ENCODE data around the gene ACAP2. TPM values are rescaled to one million over a fixed set of nuclear protein-coding genes. Genes with fewer than 3 reads are reported as not detected.

ACAP2 gene
- total RNA-seq, 1 experiment from 2014 or later: 42.0 TPM

DNA sequence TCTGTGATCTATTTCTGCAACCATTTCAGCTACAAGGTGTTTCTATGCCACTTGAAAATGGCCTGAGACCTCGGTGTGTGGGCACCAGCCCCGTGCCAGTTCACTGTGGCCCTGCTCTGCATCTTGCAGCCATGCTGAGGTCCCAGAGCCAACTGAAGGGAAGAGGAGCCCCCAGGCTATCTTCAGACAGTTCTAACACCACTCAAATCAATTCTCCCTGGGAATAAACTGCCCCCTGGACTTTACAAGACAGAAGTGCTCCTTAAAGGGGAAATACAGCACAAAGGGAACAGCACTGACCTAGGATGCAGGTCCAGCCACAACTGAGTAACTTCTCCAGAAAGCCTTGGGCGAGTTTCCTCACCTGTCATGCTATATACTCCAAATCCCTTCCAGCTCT lies 175.7 kb downstream of the ACAP2 start:
- H3K4me1 Mint-ChIP-seq: peaks cover 38% of the 10 kb centered on the region
- TF ChIP-seq, protein P1, sequence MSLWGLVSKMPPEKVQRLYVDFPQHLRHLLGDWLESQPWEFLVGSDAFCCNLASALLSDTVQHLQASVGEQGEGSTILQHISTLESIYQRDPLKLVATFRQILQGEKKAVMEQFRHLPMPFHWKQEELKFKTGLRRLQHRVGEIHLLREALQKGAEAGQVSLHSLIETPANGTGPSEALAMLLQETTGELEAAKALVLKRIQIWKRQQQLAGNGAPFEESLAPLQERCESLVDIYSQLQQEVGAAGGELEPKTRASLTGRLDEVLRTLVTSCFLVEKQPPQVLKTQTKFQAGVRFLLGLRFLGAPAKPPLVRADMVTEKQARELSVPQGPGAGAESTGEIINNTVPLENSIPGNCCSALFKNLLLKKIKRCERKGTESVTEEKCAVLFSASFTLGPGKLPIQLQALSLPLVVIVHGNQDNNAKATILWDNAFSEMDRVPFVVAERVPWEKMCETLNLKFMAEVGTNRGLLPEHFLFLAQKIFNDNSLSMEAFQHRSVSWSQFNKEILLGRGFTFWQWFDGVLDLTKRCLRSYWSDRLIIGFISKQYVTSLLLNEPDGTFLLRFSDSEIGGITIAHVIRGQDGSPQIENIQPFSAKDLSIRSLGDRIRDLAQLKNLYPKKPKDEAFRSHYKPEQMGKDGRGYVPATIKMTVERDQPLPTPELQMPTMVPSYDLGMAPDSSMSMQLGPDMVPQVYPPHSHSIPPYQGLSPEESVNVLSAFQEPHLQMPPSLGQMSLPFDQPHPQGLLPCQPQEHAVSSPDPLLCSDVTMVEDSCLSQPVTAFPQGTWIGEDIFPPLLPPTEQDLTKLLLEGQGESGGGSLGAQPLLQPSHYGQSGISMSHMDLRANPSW (CRISPR knock-in tag; conservative IDR thresholded peaks at IDR 0.05; ENCODE audit: low read depth): no peak
- TF ChIP-seq ETV6 (CRISPR knock-in tag; IDR thresholded peaks at IDR 0.05): no peak
- TF ChIP-seq ESRRA (CRISPR knock-in tag; IDR thresholded peaks at IDR 0.05; ENCODE audit: borderline replicate concordance): no peak
- TF ChIP-seq ZNF121 (CRISPR knock-in tag; IDR thresholded peaks at IDR 0.05): no peak
- TF ChIP-seq, protein P2, sequence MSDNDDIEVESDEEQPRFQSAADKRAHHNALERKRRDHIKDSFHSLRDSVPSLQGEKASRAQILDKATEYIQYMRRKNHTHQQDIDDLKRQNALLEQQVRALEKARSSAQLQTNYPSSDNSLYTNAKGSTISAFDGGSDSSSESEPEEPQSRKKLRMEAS (CRISPR knock-in tag; IDR thresholded peaks at IDR 0.05): no peak
- TF ChIP-seq RELA (CRISPR knock-in tag; IDR thresholded peaks at IDR 0.05; ENCODE audit: borderline replicate concordance): no peak
- DNase-seq (ENCODE audit: low spot score): no peak
- peaks cover 7% of the 10 kb centered on the region for H3K36me3 Mint-ChIP-seq
- ATAC-seq: no peak
- H3K9me3 Mint-ChIP-seq: no peaks in the 10 kb centered on the region
- no peaks in the 10 kb centered on the region for H3K27me3 Mint-ChIP-seq (ENCODE audit: low read depth)
- ChIA-PET CTCF (interaction anchor here (0.6 kb wide), 1 partner anchor 251 kb away, joined by 3 read pairs; no protein-coding TSS in a partner anchor), POLR2A (no interaction called here)
- no peak overlapping the region for H3K4me3 Mint-ChIP-seq
- H3K27ac Mint-ChIP-seq: no peak overlapping the region

DNA sequence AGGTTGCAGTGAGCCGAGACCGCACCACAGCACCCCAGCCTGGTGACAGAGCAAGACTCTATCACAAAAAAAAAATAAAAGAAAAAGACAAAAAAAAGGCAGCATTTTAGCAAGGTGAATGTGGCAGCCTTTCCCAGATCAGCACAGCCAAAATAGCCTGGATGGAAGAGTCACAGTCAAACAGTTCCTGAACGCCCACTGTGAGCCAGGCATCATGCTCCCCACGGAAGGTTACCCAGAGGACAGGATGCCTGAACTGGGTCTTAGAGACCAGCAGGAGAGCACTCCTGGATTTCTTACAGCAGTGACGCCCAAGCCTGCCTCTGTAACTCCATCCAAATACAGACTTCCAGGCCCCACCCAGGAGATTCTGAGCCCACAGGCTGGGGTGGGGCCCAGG lies 176.4 kb downstream of the ACAP2 start:
- Mint-ChIP-seq H3K27ac (no peak overlapping the region), H3K27me3 (ENCODE audit: low read depth) (no peaks in the 10 kb centered on the region), H3K4me3 (no peak overlapping the region), H3K9me3 (no peaks in the 10 kb centered on the region), H3K4me1 (peaks cover 34% of the 10 kb centered on the region), H3K36me3 (peaks cover 7% of the 10 kb centered on the region)
- ATAC-seq: no peak
- ChIA-PET CTCF (no interaction called here), POLR2A (no interaction called here)
- no peak for TF ChIP-seq NFE2L1 (CRISPR knock-in tag; IDR thresholded peaks at IDR 0.05)
- no peak for TF ChIP-seq ZBTB21 (CRISPR knock-in tag; IDR thresholded peaks at IDR 0.05; ENCODE audit: borderline replicate concordance)
- TF ChIP-seq ZNF219 (CRISPR knock-in tag; IDR thresholded peaks at IDR 0.05; ENCODE audit: borderline replicate concordance): no peak
- TF ChIP-seq, protein P3, sequence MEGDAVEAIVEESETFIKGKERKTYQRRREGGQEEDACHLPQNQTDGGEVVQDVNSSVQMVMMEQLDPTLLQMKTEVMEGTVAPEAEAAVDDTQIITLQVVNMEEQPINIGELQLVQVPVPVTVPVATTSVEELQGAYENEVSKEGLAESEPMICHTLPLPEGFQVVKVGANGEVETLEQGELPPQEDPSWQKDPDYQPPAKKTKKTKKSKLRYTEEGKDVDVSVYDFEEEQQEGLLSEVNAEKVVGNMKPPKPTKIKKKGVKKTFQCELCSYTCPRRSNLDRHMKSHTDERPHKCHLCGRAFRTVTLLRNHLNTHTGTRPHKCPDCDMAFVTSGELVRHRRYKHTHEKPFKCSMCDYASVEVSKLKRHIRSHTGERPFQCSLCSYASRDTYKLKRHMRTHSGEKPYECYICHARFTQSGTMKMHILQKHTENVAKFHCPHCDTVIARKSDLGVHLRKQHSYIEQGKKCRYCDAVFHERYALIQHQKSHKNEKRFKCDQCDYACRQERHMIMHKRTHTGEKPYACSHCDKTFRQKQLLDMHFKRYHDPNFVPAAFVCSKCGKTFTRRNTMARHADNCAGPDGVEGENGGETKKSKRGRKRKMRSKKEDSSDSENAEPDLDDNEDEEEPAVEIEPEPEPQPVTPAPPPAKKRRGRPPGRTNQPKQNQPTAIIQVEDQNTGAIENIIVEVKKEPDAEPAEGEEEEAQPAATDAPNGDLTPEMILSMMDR (IDR thresholded peaks at IDR 0.05): no peak
- no peak for TF ChIP-seq IRF2 (CRISPR knock-in tag; IDR thresholded peaks at IDR 0.05; ENCODE audit: borderline replicate concordance, low read depth)
- TF ChIP-seq ELF4 (CRISPR knock-in tag; IDR thresholded peaks at IDR 0.05; ENCODE audit: low read depth): no peak
- no peak for TF ChIP-seq IRF1 (CRISPR knock-in tag; IDR thresholded peaks at IDR 0.05)
- TF ChIP-seq, protein P4, sequence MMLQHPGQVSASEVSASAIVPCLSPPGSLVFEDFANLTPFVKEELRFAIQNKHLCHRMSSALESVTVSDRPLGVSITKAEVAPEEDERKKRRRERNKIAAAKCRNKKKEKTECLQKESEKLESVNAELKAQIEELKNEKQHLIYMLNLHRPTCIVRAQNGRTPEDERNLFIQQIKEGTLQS (CRISPR knock-in tag; conservative IDR thresholded peaks at IDR 0.05): no peak
- TF ChIP-seq ZNF317 (CRISPR knock-in tag; IDR thresholded peaks at IDR 0.05; ENCODE audit: borderline replicate concordance, low read depth): no peak
- TF ChIP-seq, protein P5, sequence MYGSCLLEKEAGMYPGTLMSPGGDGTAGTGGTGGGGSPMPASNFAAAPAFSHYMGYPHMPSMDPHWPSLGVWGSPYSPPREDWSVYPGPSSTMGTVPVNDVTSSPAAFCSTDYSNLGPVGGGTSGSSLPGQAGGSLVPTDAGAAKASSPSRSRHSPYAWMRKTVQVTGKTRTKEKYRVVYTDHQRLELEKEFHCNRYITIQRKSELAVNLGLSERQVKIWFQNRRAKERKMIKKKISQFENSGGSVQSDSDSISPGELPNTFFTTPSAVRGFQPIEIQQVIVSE (CRISPR knock-in tag; IDR thresholded peaks at IDR 0.05; ENCODE audit: borderline replicate concordance): no peak
- no peak for TF ChIP-seq MLX (CRISPR knock-in tag; IDR thresholded peaks at IDR 0.05)
- no peak for TF ChIP-seq PRRX2 (CRISPR knock-in tag; IDR thresholded peaks at IDR 0.05)
- no peak for TF ChIP-seq CREB1 (CRISPR knock-in tag; IDR thresholded peaks at IDR 0.05)
- no peak for TF ChIP-seq MYBL2 (CRISPR knock-in tag; IDR thresholded peaks at IDR 0.05)
- DNase-seq (ENCODE audit: low spot score): no peak
